ENCODE measurements around the gene SSTR3.

DNA sequence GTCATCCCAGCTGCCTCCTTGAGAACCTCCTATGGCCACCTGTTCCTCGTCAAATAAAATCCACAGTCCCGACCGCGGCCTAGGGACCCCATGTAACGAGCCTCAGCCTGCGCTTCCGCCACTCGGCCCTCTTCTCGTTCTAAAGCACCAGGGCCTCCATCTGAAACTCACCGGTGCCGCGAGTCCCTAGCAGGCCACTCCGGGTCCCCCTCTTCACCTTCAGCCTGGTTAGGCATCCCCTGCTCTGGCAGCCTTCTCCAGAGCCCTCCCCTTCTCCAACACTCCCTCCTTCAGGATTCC is 2.4 kb upstream of the SSTR3 start:
- TF ChIP-seq, protein P1, sequence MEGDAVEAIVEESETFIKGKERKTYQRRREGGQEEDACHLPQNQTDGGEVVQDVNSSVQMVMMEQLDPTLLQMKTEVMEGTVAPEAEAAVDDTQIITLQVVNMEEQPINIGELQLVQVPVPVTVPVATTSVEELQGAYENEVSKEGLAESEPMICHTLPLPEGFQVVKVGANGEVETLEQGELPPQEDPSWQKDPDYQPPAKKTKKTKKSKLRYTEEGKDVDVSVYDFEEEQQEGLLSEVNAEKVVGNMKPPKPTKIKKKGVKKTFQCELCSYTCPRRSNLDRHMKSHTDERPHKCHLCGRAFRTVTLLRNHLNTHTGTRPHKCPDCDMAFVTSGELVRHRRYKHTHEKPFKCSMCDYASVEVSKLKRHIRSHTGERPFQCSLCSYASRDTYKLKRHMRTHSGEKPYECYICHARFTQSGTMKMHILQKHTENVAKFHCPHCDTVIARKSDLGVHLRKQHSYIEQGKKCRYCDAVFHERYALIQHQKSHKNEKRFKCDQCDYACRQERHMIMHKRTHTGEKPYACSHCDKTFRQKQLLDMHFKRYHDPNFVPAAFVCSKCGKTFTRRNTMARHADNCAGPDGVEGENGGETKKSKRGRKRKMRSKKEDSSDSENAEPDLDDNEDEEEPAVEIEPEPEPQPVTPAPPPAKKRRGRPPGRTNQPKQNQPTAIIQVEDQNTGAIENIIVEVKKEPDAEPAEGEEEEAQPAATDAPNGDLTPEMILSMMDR (conservative IDR thresholded peaks at IDR 0.05; ENCODE audit: low read depth, low read length), result no peak
- no peak for TF ChIP-seq SMC3 (IDR thresholded peaks at IDR 0.05; ENCODE audit: low read depth, low read length)
- TF ChIP-seq BHLHE40 (IDR thresholded peaks at IDR 0.05; ENCODE audit: low read depth, low read length), result no peak
- TF ChIP-seq, protein P2, sequence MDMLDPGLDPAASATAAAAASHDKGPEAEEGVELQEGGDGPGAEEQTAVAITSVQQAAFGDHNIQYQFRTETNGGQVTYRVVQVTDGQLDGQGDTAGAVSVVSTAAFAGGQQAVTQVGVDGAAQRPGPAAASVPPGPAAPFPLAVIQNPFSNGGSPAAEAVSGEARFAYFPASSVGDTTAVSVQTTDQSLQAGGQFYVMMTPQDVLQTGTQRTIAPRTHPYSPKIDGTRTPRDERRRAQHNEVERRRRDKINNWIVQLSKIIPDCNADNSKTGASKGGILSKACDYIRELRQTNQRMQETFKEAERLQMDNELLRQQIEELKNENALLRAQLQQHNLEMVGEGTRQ (IDR thresholded peaks at IDR 0.05; ENCODE audit: low read depth, low read length), result no peak
- TF ChIP-seq MAFK (IDR thresholded peaks at IDR 0.05; ENCODE audit: low read depth, low read length), result no peak
- no peak for TF ChIP-seq FOS (IDR thresholded peaks at IDR 0.05; ENCODE audit: low read depth, low read length)
- TF ChIP-seq, protein P3, sequence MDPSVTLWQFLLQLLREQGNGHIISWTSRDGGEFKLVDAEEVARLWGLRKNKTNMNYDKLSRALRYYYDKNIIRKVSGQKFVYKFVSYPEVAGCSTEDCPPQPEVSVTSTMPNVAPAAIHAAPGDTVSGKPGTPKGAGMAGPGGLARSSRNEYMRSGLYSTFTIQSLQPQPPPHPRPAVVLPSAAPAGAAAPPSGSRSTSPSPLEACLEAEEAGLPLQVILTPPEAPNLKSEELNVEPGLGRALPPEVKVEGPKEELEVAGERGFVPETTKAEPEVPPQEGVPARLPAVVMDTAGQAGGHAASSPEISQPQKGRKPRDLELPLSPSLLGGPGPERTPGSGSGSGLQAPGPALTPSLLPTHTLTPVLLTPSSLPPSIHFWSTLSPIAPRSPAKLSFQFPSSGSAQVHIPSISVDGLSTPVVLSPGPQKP (IDR thresholded peaks at IDR 0.05; ENCODE audit: borderline replicate concordance, low read depth, low read length), result no peak
- no peak for TF ChIP-seq RAD21 (IDR thresholded peaks at IDR 0.05; ENCODE audit: low read length)
- TF ChIP-seq POLR2A (IDR thresholded peaks at IDR 0.05; ENCODE audit: low read depth, low read length), result no peak
- TF ChIP-seq CEBPB (IDR thresholded peaks at IDR 0.05; ENCODE audit: low read depth, low read length), result no peak
- no peak for TF ChIP-seq RFX5 (IDR thresholded peaks at IDR 0.05; ENCODE audit: low read depth, low read length)
- no peak for TF ChIP-seq MXI1 (IDR thresholded peaks at IDR 0.05; ENCODE audit: borderline replicate concordance, low read depth, low read length)
